Mesenchymal stem cell (in vitro differentiated cells and primary cell): ENCODE measurements around the gene SRRM4.

Experiments used
- DNase-seq: peaks from one replicate; pipeline ENCODE4 v3.0.0-alpha.2; 2013
- H2AFZ ChIP-seq: one replicate; pipeline ENCODE4 v1.6.1; 2013; ENCODE audit warnings: low read depth, mild to moderate bottlenecking, control low read depth, inconsistent platforms, low read length, moderate library complexity
- H2AK5ac ChIP-seq: 2 replicates; pipeline ENCODE4 v1.6.1; 2013; ENCODE audit warnings: low read length, moderate library complexity, mild to moderate bottlenecking, inconsistent platforms; ENCODE audit not compliant: severe bottlenecking
- H2BK120ac ChIP-seq: one replicate; pipeline ENCODE4 v1.6.1; 2013; ENCODE audit warnings: low read depth, mild to moderate bottlenecking, inconsistent platforms, low read length, moderate library complexity
- H2BK12ac ChIP-seq, 2 experiments: one replicate each; pipeline ENCODE4 v1.6.1; 2013; ENCODE audit warnings: inconsistent platforms in 2 of 2, low read length in 2 of 2, mild to moderate bottlenecking in 2 of 2, moderate library complexity in 2 of 2, control low read depth in 1 of 2
- H2BK15ac ChIP-seq: one replicate; pipeline ENCODE4 v1.6.1; 2013; ENCODE audit warnings: mild to moderate bottlenecking, low read depth, inconsistent platforms; ENCODE audit not compliant: poor library complexity, severe bottlenecking
- H2BK5ac ChIP-seq: 2 replicates; pipeline ENCODE4 v1.6.1; 2013; ENCODE audit warnings: low read depth, mild to moderate bottlenecking, low read length, control low read depth, inconsistent platforms; ENCODE audit not compliant: poor library complexity, severe bottlenecking
- H3K14ac ChIP-seq, 2 experiments: one replicate each; pipeline ENCODE4 v1.6.1; 2013; ENCODE audit warnings: inconsistent platforms in 2 of 2, low read length in 2 of 2, control low read depth in 1 of 2, mild to moderate bottlenecking in 1 of 2, moderate library complexity in 1 of 2
- H3K18ac ChIP-seq, 2 experiments: one replicate each; pipeline ENCODE4 v1.6.1; 2013; ENCODE audit warnings: inconsistent platforms in 2 of 2, low read length in 2 of 2, control low read depth in 1 of 2, low read depth in 1 of 2, mild to moderate bottlenecking in 1 of 2
- H3K23ac ChIP-seq, 2 experiments: one replicate each; pipeline ENCODE4 v1.6.1; 2013; ENCODE audit warnings: inconsistent platforms in 2 of 2, low read length in 2 of 2, mild to moderate bottlenecking in 2 of 2, moderate library complexity in 2 of 2, control low read depth in 1 of 2
- H3K27ac ChIP-seq: 2 replicates; pipeline ENCODE4 v1.5.1; 2013; ENCODE audit warnings: mild to moderate bottlenecking, moderate library complexity, low read length, control low read depth, inconsistent platforms; ENCODE audit not compliant: poor library complexity, severe bottlenecking
- H3K27me3 ChIP-seq, 2 experiments: 2 replicates each; pipeline versions ENCODE4 v1.6.1 to v1.7.0; 2013; ENCODE audit warnings: low read length in 2 of 2, mild to moderate bottlenecking in 2 of 2, moderate library complexity in 2 of 2, control low read depth in 1 of 2, inconsistent platforms in 1 of 2; ENCODE audit not compliant: control insufficient read depth in 1 of 2, insufficient read depth in 1 of 2
- H3K36me3 ChIP-seq, 2 experiments: 2 replicates each; pipeline versions ENCODE4 v1.6.1 to v1.7.0; 2013; ENCODE audit warnings: low read length in 2 of 2, control low read depth in 1 of 2, inconsistent platforms in 1 of 2, low read depth in 1 of 2, mild to moderate bottlenecking in 1 of 2; ENCODE audit not compliant: insufficient read depth in 2 of 2, control insufficient read depth in 1 of 2
- H3K4ac ChIP-seq, 2 experiments: one replicate each; pipeline ENCODE4 v1.6.1; 2013; ENCODE audit warnings: inconsistent platforms in 2 of 2, low read length in 2 of 2, mild to moderate bottlenecking in 2 of 2, moderate library complexity in 2 of 2, control low read depth in 1 of 2, low read depth in 1 of 2
- H3K4me1 ChIP-seq: 2 replicates; pipeline ENCODE4 v1.6.1; 2013; ENCODE audit warnings: low read depth, low read length, control low read depth; ENCODE audit not compliant: control insufficient read depth, insufficient read depth
- H3K4me2 ChIP-seq: 2 replicates; pipeline ENCODE4 v1.6.1; 2013; ENCODE audit warnings: low read length, mild to moderate bottlenecking, inconsistent platforms; ENCODE audit not compliant: poor library complexity, severe bottlenecking
- H3K4me3 ChIP-seq, 2 experiments: 2 replicates each; pipeline versions ENCODE4 v1.5.1 to v1.7.0; 2013; ENCODE audit warnings: low read length in 2 of 2, mild to moderate bottlenecking in 2 of 2, control low read depth in 1 of 2, low read depth in 1 of 2; ENCODE audit not compliant: insufficient read depth in 1 of 2
- H3K79me1 ChIP-seq: replicated peaks from 2 replicates; pipeline ENCODE4 v1.6.1; 2013; ENCODE audit warnings: mild to moderate bottlenecking, control low read depth, low read length, inconsistent platforms; ENCODE audit not compliant: poor library complexity, severe bottlenecking
- H3K9ac ChIP-seq: 2 replicates; pipeline ENCODE4 v1.7.0; 2013; ENCODE audit warnings: mild to moderate bottlenecking, low read length, moderate library complexity
- H3K9me3 ChIP-seq: 2 replicates; pipeline ENCODE4 v1.7.0; 2013; ENCODE audit warnings: mild to moderate bottlenecking, low read length; ENCODE audit not compliant: control insufficient read depth
- H4K8ac ChIP-seq: one replicate; pipeline ENCODE4 v1.6.1; 2013; ENCODE audit warnings: inconsistent platforms, mild to moderate bottlenecking, low read length, moderate library complexity
- H4K91ac ChIP-seq: one replicate; pipeline ENCODE4 v1.6.1; 2013; ENCODE audit warnings: mild to moderate bottlenecking, low read length, inconsistent platforms
- WGBS: methylation state at CpG from one replicate; pipeline ENCODE4 v1.1.7; 2013; ENCODE audit warnings: mixed read lengths; 5-methylcytosine and 5-hydroxymethylcytosine counted together

The SRRM4 gene

DNA sequence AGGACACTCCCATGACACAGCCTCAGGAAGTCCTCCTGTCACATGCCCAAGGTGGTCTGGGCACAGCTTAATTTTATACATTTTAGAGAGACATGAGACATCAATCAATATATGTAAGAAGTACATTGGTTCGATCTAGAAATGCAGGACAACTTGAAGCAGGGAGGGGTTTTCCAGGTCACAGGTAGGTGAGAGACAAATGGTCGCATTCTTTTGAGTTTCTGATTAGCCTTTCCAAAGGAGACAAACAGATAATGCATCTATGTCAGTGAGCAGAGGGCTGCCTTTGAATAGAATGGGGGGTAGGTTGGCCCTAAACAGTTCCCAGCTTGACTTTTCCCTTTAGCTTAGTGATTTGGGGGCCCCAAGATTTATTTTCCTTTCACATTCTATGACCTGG, 199.9 kb downstream of the SRRM4 start:
- no peak overlapping the region for H3K14ac ChIP-seq
- WGBS, result 46% methylated on average over 2 of the region's 2 CpGs

GRCh38 chr12:119181944-119182343, 200.6 kb downstream of the SRRM4 start:
- Histone ChIP-seq H3K4me1 (peaks cover 21% of the 10 kb centered on the region), H4K8ac (no peak overlapping the region), H3K9me3 (no peaks in the 10 kb centered on the region), H3K27me3 (no peaks in the 10 kb centered on the region), H3K23ac (no peak overlapping the region), H3K27ac (no peak overlapping the region), H3K14ac (no peak overlapping the region), H2AFZ (no peak overlapping the region), H3K18ac (no peak overlapping the region), H2AK5ac (peak overlapping the region; percentile 43), H2BK12ac (no peak overlapping the region), H3K36me3 (peaks cover 11 to 13% of the 10 kb centered on the region in 2 experiments), H2BK120ac (no peak overlapping the region), H3K9ac (peak overlapping the region; percentile 95), H3K79me1 (peaks cover 16% of the 10 kb centered on the region), H2BK15ac (no peak overlapping the region), H4K91ac (no peak overlapping the region), H2BK5ac (no peak overlapping the region), H3K4me2 (peak overlapping the region; percentile 93), H3K4me3 (peak overlapping the region in 1 of 2 experiments; percentile 88), H3K4ac (no peak overlapping the region)
- DNase-seq, result no peak
- WGBS, result 76% methylated on average over 3 of the region's 3 CpGs

More for the DNA sequence above, 199.9 kb downstream of the SRRM4 start:
- Histone ChIP-seq H2BK120ac (peak overlapping the region; percentile 11), H2BK15ac (no peak overlapping the region), H2AFZ (no peak overlapping the region), H3K18ac (no peak overlapping the region), H3K23ac (no peak overlapping the region), H2BK5ac (no peak overlapping the region), H2AK5ac (no peak overlapping the region), H3K4me3 (peak overlapping the region in 1 of 2 experiments; percentile 88), H4K91ac (no peak overlapping the region), H3K9ac (peak overlapping the region; percentile 95), H3K4ac (no peak overlapping the region), H3K27ac (peak overlapping the region; percentile 90), H4K8ac (no peak overlapping the region), H2BK12ac (peak overlapping the region in 1 of 2 experiments; percentile 52), H3K36me3 (peaks cover 5% of the 10 kb centered on the region in 2 experiments), H3K79me1 (peaks cover 12% of the 10 kb centered on the region), H3K4me1 (peaks cover 25% of the 10 kb centered on the region), H3K4me2 (peak overlapping the region; percentile 93), H3K27me3 (no peaks in the 10 kb centered on the region), H3K9me3 (no peaks in the 10 kb centered on the region)
- no peak for DNase-seq

DNA sequence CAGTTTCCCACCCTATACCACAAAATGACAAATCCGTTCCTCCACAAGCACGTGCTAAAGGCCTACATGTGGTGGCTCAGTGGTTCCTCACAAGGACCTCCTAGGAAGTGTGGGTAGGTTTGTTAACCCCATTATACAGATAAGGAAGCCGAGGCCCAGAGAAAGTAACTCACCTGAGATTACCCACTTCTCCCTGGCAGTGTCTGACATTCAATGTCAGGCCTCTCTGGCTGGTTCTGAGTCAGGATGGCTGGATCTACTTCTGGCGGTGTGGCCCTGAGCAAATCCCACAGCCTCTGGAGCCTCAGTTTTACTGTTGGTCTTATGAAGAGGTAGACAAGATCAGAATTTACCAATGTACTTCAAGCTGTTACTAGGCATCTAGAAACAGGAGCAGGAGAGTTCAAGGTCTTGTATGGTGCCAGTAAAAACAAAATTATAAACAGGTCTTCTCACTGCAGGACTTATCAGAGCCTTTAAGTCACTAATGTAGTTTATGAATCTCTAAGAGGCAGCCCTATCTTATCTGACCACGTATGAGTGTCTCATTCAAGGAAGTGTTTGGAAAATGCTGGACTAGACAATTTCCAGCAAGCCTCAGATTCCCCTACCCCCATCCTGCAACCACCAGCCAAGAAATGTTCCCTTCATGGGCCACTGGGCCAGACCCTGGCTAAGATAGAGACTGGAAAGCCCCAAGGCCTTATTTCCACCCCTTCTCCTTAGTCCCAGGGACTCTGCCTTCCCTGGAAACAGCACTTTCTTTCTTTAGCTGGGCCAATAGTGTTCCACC, 201.6 kb downstream of the SRRM4 start:
- Histone ChIP-seq H3K36me3 (peaks cover 21 to 22% of the 10 kb centered on the region in 2 experiments), H3K14ac (no peak overlapping the region), H2AK5ac (peak overlapping the region; percentile 92), H2AFZ (no peak overlapping the region), H3K27ac (peak overlapping the region; percentile 44), H3K79me1 (peaks cover 16% of the 10 kb centered on the region), H3K4me1 (peaks cover 20% of the 10 kb centered on the region), H3K9ac (peak overlapping the region; percentile 55), H3K9me3 (no peaks in the 10 kb centered on the region), H2BK5ac (peak overlapping the region; percentile 70), H3K18ac (peak overlapping the region in 1 of 2 experiments; percentile 55), H3K27me3 (no peaks in the 10 kb centered on the region), H4K91ac (no peak overlapping the region), H3K23ac (no peak overlapping the region), H3K4ac (peak overlapping the region in 1 of 2 experiments; percentile 18), H3K4me3 (peak overlapping the region in 1 of 2 experiments; percentile 6), H4K8ac (peak overlapping the region; percentile 48), H2BK12ac (peak overlapping the region in 1 of 2 experiments; percentile 93), H3K4me2 (no peak overlapping the region), H2BK15ac (no peak overlapping the region), H2BK120ac (no peak overlapping the region)
- DNase-seq, result peak; percentile 86
- 78% methylated on average over 5 of the region's 5 CpGs for WGBS

GRCh38 chr12:119183942-119184695, 202.8 kb downstream of the SRRM4 start:
- H2AFZ ChIP-seq, result no peak overlapping the region
- 79% methylated on average over 7 of the region's 9 CpGs for WGBS
- H2AK5ac ChIP-seq, result peak overlapping the region; percentile 83
- no peaks in the 10 kb centered on the region for H3K9me3 ChIP-seq
- no peak overlapping the region for H3K4me2 ChIP-seq
- H3K14ac ChIP-seq, result no peak overlapping the region
- peak overlapping the region; percentile 32 for H3K27ac ChIP-seq
- peak overlapping the region; percentile 55 for H3K9ac ChIP-seq
- H3K36me3 ChIP-seq, result peaks cover 25 to 30% of the 10 kb centered on the region in 2 experiments
- H2BK5ac ChIP-seq, result no peak overlapping the region
- H3K27me3 ChIP-seq, result no peaks in the 10 kb centered on the region
- no peak overlapping the region for H3K23ac ChIP-seq
- no peak overlapping the region for H3K4ac ChIP-seq
- DNase-seq, result no peak
- H2BK120ac ChIP-seq, result no peak overlapping the region
- H2BK12ac ChIP-seq, result no peak overlapping the region
- H4K8ac ChIP-seq, result no peak overlapping the region
- no peak overlapping the region for H2BK15ac ChIP-seq
- no peak overlapping the region for H3K4me3 ChIP-seq
- no peak overlapping the region for H3K18ac ChIP-seq
- peaks cover 19% of the 10 kb centered on the region for H3K4me1 ChIP-seq
- no peak overlapping the region for H4K91ac ChIP-seq
- H3K79me1 ChIP-seq, result peaks cover 16% of the 10 kb centered on the region
